ENCODE data around the gene NCAN. TPM values are rescaled to one million over a fixed set of nuclear protein-coding genes. Genes with fewer than 3 reads are reported as not detected.

NCAN gene
- total and polyA plus RNA-seq, 2 of the 13 experiments (the other 11 are each of a cell fraction or from before 2014, with no cell fraction given), result not detected

DNA sequence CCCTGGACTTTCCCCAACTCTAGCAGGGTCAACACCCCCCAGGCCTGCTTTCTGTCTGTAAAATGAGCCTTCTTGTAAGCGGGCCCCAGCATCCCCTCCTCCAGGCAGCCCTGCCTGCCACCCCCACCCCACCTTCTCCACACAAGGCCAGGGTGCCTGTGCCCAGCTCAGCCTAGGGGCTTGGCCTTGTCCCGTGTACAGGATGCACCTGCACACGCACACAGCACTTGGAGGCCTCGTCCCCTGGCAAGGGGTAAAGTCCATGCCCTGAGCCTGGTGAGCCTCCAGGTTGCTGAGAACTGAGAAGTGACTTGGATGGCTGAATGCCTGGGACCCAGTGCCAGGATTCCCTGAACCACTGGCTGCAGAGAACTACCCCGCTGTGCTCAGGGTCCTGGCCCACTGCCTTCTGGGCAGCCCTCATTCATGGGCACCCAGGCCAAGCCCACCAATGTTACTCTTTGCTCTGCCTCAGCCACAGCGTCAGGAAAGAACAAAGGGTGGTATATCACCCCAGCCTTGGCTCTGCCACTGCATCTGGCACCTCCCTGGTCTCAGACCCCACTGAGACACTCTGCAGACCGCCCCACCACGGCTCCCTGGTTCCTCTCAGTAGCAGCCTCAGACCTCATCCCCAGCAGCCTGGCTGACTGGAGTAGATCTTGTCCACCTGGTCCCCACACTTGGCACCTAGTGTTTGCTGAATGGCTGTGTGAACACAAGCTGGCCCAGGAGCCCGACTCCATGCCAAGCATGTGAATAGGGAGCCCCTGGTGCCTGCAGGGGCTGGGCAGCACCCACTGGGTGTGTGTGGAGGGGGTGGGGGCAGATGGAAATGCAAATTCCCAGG is 63.2 kb downstream of the NCAN start (continued):
- TF ChIP-seq MLXIP (CRISPR knock-in tag; IDR thresholded peaks at IDR 0.05; ENCODE audit: borderline replicate concordance), result no peak

GRCh38 chr19:19276386-19276785 is 64.6 kb downstream of the NCAN start:
- H4K20me1 ChIP-seq (ENCODE audit: insufficient read depth, low read length), result no peaks in the 10 kb centered on the region
- H3K4me2 ChIP-seq (ENCODE audit: low read depth, low read length), result no peak overlapping the region
- POLR2A ChIA-PET, result no interaction called here
- no peak for ATAC-seq
- no peak overlapping the region for H3K4me3 ChIP-seq (replicated peaks in 1 of 3; ENCODE audit: insufficient read depth in 1 of 3, low read depth in 2 of 3, low read length in 3 of 3)
- peaks cover 34% of the 10 kb centered on the region for H3K4me1 ChIP-seq (ENCODE audit: insufficient read depth, low read length)
- H3K36me3 ChIP-seq (replicated peaks in 1 of 2; ENCODE audit: control insufficient read depth in 1 of 2, insufficient read depth in 2 of 2, low read length in 2 of 2), result peaks cover 13 to 32% of the 10 kb centered on the region in 2 experiments; a peak in 4 of 5 replicates
- 98% methylated on average over 9 of the region's 12 CpGs for WGBS (ENCODE audit: low lambda C conversion rate)
- CTCF ChIA-PET (ENCODE audit: low intra/inter-chr PET ratio, low total read pairs), result no interaction called here
- H3K79me2 ChIP-seq (ENCODE audit: insufficient read depth, low read length), result no peaks in the 10 kb centered on the region
- no peaks in the 10 kb centered on the region for H3K27me3 ChIP-seq (ENCODE audit: control insufficient read depth in 1 of 2, insufficient read depth in 2 of 2, low read length in 2 of 2)
- H3K27ac ChIP-seq (ENCODE audit: extremely low read length, insufficient read depth, low read length), result no peak overlapping the region
- FAIRE-seq, result no peak
- intact Hi-C loops (cut with micrococcal nuclease; ENCODE audit: unreplicated experiment) (no loop called here), in situ Hi-C loops (cut with HindIII; ENCODE audit: extremely low pct_ligation_motif_present, low pct_unique_long_range_greater_than_20kb) (no loop called here)
- DNase-seq (ENCODE audit: low spot score), result no peak
- H2AFZ ChIP-seq (ENCODE audit: low read length), result no peak overlapping the region
- no peaks in the 10 kb centered on the region for H3K9me3 ChIP-seq (ENCODE audit: low read length)
- H3K9ac ChIP-seq (ENCODE audit: insufficient read depth, low read depth, low read length), result no peak overlapping the region
- no TSS peak for BruUV-seq (replicated peaks)
- TF ChIP-seq NFIC (IDR thresholded peaks at IDR 0.05; ENCODE audit: low read length) (no peak), NAIF1 (CRISPR knock-in tag; IDR thresholded peaks at IDR 0.05; ENCODE audit: borderline replicate concordance) (no peak), ZNF704 (CRISPR knock-in tag; IDR thresholded peaks at IDR 0.05; ENCODE audit: borderline replicate concordance) (no peak), DR1 (CRISPR knock-in tag; IDR thresholded peaks at IDR 0.05) (no peak), ZNF713 (CRISPR knock-in tag; IDR thresholded peaks at IDR 0.05) (no peak), PAX8 (CRISPR knock-in tag; IDR thresholded peaks at IDR 0.05; ENCODE audit: borderline replicate concordance) (no peak), ZNF232 (CRISPR knock-in tag; IDR thresholded peaks at IDR 0.05; ENCODE audit: borderline replicate concordance) (no peak), REL (CRISPR knock-in tag; conservative IDR thresholded peaks at IDR 0.05) (no peak), ZNF879 (CRISPR knock-in tag; IDR thresholded peaks at IDR 0.05) (no peak), ZNF788 (CRISPR knock-in tag; IDR thresholded peaks at IDR 0.05; ENCODE audit: borderline replicate concordance) (no peak), PRPF4 (IDR thresholded peaks at IDR 0.05; ENCODE audit: low read depth, low read length, poor library complexity, severe bottlenecking) (no peak)
- TF ChIP-seq, protein P1, sequence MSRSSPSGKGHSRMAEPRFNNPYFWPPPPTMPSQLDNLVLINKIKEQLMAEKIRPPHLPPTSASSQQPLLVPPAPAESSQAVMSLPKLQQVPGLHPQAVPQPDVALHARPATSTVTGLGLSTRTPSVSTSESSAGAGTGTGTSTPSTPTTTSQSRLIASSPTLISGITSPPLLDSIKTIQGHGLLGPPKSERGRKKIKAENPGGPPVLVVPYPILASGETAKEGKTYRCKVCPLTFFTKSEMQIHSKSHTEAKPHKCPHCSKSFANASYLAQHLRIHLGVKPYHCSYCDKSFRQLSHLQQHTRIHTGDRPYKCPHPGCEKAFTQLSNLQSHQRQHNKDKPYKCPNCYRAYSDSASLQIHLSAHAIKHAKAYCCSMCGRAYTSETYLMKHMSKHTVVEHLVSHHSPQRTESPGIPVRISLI (CRISPR knock-in tag; IDR thresholded peaks at IDR 0.05; ENCODE audit: borderline replicate concordance), result no peak

Measured in HepG2 (cell line).